IPS-NIHi7 (cell line): ENCODE results near the gene DFFB.
"Not testable (repeated sequence)": the region's sequence is repeated elsewhere in the genome, so short reads cannot be mapped to it uniquely, and the experiment has no call there.

Experiments used
- DNase-seq: peaks from one replicate; pipeline ENCODE4 v3.0.0; 2012; ENCODE audit warnings: mixed read lengths; ENCODE audit errors: extremely low spot score

Gene DFFB

DNA sequence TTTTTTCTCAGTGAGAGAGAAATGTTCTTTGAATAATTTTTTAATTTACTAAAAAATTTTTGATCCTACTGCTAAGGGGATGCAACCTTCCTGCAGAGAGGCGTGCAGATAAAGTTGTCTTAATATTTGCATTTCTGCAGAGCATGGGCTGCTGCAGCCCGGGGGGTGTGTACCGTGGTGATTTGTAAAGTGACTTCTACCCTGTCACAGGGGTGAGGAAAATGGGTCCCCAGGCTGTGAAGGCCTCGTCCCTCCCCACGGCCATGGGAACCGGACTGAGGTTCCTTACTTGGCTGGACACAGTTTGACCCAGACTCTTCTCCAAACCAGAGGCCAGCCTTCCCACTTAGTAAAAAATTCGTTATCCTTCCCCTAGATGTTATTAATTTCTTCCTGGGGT lies 52.3 kb downstream of the DFFB start:
- no peak for DNase-seq

DNA sequence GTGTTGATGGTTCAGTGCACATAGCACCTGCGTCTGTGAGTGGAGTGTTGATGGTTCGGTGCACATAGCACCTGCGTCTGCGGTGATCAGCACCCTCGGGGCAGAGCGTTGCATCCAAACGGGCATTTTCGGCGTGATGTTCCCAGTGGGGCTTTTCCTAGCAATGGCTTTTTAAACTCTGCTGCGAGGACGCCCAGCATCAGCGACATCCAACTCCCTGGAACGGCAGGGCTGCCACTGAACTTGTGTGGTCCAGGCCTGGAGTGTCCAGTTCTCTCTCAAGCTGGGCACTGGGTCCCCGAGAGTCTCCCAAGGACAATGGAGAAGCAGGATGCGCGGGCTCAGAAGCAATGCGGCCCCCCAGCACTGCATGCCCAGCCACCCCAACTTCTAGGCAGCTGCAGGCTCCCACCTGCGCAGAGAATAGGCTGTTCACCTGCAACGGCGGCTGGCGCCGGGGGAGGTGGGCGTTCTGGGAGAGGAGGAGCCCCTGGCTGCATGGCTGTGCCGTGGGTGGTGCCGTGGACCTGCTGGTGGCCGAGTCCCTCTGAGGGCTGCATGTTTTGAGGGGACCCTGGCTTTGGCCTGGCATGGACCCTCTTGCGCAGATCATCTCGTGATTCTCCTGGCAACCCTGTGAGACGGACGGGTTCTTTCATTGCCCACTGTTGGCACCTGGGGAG lies 52.9 kb downstream of the DFFB start:
- DNase-seq = no peak

DNA sequence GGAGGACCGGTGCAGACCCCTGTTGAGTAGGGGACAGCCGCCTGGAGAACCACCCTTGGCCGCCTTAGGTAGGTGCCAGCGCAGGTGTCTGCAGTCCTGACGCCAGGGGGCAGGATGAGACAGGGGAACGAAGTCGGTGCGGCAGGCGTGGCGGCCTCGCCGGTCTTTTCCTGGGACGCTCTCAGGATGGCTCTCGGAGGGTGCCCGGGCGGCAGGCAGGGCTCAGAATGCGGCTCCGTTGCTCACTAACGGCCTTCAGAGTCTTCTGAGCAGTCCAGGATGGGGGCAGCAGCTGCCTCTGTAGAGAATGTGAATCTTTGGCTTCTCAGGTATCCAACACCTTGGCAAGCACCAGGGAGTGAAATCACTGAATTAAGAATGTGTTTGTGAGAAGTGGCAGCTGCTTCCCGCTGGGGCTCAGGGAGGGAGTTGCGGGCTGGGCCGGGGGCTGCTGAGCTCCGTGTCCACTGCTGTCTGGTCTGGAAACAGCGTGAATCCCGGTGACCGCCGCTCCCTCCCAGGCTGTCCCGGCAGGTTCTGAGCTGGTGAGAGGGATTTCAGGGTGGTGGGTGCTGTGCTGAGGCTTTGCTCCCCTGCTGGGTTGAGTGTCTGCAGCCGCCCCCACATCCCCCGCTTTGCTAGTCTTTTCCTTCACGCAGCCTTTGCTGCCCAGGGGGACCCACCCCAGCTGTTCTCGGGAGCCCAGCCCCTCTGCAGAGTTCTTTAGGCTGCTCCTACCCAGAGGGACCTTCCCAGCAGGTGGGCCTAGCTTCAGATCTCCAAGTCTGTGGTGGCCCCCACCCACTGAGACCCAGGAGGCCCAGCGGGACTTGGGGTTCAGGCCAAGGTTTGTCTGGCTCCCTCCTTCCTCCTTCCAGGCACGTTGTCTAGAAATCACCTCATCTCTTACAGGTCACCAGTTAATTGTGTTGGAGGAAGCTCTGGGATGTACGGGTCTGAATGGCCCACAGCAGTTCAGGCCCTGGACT lies 53.9 kb downstream of the DFFB start:
- peak; percentile 92 for DNase-seq

DNA sequence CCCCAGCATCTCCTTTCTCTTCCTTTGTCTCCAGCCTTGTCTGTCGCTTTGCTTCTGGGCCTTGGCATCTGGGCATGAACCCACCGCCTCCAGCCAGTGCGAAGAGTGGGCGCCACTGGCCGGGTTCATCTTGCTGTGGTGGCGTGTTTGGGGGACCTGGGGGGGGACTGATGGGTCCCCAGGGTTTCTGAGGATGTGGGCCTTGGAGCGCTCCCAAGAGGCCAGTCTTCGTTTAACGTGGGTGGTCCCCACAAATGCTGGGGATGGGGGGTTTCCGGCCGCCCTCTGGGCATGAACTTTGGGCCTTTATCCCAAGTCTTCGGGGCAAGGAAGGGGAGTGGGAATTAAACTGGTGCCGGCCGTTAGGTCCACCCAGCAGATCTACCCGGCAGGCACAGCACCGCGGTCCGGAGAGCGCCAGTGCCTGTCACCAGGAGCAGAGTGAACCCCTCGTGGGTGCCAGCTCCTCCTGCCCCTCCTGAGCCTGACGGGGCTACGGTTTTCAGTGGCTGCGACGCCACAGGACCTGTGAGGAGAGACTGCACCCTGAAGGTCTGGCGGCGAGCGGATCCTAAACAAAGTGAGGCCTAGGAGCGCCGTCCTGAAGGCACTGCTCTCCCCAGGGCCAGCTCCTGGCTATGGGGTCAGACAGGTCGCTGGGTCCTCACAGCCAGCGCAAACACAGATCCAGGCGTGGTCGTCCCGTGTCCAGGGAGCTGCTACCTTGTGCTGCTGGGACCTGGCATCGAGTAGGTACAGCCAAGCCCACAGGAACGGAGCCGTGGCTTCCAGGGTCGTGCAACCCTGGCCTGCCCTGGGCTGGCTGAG lies 54.9 kb downstream of the DFFB start:
- DNase-seq = no peak

DNA sequence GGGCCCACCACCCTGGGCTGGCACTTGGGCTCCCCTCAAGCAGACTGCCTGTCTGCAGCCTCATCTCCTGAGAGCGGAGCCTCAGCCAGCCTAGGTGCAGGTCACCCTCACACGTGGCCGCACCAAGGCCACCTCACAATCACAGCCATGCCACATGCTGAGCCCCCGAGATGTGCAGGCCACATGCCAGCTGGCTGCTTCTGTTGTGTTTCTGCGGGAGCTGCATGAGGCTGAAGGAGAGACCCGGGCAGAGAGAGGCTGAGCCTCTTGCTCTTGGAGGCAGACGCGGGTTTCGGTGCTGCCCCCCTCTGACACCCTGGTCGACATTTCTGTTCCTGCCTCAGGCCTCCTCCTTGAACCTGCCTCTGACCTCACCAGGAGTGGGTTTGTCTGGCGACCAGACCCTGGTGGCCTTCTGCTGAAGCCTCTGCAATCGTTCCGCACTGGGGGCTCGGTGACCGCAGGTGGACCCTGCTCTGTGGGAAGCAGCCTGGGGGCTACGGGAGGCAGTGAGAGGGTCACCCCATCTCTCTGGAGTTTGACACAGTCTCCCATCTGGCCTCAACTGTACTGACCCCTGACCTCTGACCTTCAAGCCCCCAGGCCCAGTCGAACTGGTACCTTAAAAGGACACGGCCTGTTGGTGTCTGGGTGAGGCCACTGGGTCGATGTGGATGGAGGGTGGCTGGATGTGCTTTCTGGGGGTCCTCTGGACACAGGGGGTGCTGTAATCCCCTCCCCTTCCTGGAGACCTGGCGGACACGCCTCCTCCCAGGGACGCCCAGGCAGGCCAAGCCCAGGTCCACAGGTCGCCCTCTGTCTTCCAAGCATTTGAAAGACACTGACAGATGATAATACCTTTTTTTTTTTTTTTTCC lies 55.8 kb downstream of the DFFB start:
- DNase-seq = no peak

DNA sequence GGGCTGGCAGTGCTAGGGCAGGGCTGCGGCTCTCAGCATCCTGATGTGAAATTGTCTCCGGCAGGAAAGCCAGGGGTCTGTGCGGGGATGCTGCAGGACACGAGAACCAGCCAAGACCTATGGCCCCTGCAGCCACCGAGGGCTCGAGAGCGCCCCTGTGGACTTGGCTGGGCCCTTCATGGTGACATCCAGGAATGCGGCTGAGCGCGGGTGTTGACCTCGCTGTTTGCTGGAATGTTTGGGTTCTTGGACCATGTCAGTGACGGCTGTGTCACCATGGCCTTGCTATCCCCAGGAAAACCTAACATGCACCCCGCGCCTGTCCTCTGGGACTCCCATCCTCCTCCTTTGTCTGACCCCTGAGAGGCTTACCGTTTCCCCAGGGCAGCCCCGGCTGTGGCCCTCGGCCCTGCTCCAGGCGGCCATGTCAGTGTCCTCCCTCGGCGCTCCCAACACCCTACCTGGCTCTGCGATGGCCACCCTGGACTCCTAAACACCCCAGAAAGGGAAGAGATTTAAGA lies 57.1 kb downstream of the DFFB start:
- no peak for DNase-seq

DNA sequence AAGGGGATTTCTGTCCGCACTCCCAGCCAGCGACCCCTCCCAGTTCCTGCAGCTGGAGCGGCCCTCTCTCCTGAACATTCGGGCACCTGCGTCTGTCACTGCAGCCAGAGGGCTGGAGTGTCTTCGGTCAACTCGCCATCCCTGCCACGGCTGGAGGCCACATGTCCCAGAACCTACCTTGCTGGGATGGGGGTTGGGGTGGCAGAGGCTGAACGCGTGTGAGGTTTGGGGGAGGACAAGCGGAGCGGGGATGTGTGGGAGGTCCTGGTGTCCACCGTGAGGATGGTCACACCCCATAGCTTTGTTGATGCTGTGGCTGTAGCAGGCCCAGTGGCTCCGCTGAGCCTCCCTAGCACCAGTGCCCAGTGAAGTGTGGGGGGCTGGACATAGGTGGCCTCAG lies 57.6 kb downstream of the DFFB start:
- no peak for DNase-seq

DNA sequence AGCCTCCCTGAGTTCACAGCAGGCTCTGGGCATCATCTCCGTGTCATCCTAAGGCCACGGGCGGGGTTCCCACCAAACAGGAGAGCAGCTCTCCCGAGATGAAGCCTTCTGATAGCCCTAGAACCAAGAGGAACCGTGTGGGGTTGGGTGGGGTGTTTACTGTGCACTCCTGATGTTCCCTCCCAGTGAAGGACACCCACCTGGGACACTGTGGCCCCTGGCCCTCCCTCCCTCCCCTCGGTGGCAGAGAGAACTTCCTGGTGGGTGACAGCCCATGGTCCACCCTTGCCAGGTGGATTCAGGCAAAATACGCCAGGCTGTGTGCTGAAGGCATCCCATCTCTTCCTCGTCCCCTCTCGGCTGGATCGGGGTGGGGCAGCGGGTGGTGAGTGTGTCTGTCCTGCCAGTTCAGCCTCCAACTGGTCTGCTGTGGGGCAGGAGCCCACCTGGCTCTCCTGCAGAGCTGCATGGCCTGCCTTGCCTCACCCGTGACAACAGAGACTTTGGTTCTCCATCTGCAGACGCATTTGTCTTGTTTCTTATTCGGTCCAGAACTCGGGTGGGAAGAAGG lies 58.4 kb downstream of the DFFB start:
- DNase-seq = no peak

DNA sequence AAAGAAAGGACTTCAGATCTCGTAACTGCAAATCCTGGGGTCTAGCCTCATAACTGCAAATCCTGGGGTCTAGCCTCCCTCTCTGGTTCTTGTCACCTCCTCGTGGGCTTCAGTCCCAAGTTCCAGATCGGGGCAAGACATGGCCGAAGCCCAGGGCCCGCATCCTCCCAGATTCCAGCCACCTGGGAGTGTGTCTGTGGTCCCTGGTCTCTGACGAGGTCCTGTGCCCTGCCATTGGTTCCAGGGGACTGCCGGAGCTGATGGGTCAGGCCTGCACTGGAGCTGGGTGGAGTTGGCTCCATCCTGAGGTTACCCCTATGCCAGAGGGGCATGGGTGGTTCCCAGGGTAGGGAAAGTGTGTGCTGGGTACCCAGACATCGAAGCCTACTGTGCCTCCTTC lies 60.5 kb downstream of the DFFB start:
- no peak for DNase-seq

DNA sequence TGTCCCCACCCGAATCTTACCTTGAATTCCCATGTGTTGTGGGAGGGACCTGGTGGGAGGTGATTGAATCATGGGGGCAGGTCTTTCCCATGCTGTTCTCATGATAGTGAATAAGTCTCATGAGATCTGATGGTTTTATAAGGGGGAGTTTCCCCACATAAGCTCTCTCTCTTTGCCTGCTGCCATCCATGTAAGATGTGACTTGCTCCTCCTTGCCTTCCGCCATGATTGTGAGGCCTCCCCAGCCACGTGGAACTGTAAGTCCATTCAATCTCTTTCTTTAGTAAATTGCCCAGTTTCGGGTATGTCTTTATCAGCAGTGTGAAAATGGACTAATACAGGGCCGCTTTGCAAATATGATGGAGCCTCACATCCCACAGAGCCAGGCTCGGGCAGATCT lies 61.1 kb downstream of the DFFB start:
- not testable (repeated sequence) for DNase-seq

DNA sequence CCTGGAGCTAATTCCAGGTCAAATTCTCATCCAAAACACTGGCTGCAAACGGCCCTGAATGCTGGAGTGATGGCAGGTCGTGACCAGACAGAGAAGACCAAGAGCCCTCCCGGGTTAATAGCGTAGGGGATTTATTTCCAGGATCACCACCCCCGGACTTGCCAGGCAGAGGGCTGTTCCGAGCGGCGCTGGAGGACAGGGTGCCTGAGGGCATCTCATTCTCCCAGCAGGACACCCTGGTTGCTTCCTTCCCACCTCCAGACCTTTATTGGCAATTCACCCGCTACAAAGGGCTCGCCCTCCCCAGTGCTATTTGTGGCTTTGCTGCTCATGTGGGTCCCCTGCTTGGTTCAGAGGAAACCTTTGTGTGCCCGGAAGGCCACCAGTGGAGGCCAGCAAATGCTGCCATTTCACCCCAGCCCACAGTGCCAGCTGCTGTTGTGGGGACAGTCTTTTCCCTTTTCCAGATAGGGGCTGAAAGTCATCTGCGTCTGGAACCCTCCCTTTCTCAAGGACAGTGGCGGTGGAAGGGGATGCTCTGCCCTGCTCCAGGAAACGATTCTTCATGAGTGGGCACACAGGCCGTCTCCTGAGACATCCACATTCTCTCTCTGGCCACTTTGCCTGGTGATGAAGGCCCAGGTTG lies 61.8 kb downstream of the DFFB start:
- no peak for DNase-seq

DNA sequence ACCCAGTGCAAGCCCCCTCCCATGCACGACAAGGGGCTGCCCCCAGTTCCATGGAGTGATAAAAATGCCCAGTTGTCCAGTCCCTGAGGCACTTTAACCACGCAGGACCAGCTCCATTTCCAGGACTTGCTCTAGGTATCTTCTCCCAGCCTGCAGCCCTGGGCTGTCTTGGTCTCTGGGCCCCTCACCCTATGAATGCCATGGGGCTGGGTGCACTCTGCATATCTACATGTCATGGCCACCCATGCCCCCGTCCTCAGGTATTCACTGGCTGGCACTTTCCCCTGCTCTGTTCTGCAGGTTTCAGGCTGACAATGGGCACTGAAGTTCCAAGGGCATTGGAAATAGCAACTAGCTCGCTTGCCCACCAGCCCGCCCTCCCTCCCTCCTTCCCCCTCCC lies 62.4 kb downstream of the DFFB start:
- no peak for DNase-seq

DNA sequence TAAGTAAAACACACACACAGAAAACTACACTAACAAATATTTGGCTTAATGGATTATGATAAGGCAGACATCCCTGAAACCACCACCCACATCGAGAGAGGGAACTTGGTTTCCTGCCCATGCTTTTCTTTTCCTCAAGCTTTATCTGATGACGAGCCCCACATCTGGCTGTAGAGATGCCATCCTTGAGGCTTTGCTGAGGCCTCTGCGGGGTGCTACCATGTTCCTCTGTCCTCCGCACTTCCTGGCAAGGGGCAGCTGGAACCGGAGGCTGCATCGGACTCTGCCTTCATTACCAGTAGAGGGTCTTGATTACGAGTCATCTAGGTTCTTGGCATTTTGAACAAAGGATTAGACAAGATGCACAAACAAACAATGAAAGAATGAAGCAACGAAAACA lies 64.5 kb downstream of the DFFB start:
- no peak for DNase-seq

DNA sequence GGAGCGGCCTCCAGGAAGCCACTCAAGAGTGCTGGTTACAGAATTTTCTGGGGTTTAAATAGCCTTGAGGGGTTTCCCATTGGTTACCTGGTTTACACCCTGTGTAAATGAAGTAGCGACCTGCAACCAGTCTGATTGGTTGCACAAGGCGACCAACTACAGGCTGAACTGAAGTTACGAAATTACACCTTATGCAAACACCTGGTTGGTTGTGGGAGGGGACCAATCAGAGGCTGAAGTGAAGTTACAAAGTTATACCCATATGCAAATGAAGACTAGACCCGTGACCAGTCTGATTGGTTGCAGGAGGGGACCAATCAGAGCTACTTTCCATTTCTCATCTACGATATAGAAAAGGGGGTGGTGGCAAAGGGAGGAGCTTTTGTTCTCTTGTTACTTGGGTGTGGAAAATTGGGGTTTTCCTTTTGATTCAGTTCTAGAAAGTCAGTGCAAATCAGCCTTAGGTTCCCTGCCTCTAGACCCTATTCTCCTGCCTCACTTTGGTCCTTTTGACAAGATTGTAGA lies 65.0 kb downstream of the DFFB start:
- no peak for DNase-seq

DNA sequence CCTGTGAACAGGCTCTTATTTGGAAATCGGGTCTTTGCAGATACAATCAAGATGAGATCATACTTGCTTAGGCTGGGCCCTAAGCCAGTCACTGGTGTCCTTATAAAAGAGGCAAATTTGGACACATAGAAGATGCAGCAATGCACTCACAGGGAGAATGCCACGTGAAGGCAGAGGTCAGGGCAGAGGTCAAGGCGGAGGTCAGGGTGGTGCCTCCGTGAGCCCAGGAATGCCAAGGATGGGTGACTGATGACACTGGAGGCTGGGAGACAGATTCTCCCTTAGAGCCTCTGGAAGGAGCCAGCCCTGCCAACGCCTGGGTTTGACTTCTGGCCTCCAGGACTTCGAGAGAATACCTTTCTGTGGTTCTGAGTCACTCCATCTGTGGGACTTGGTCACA lies 65.6 kb downstream of the DFFB start:
- no peak for DNase-seq

DNA sequence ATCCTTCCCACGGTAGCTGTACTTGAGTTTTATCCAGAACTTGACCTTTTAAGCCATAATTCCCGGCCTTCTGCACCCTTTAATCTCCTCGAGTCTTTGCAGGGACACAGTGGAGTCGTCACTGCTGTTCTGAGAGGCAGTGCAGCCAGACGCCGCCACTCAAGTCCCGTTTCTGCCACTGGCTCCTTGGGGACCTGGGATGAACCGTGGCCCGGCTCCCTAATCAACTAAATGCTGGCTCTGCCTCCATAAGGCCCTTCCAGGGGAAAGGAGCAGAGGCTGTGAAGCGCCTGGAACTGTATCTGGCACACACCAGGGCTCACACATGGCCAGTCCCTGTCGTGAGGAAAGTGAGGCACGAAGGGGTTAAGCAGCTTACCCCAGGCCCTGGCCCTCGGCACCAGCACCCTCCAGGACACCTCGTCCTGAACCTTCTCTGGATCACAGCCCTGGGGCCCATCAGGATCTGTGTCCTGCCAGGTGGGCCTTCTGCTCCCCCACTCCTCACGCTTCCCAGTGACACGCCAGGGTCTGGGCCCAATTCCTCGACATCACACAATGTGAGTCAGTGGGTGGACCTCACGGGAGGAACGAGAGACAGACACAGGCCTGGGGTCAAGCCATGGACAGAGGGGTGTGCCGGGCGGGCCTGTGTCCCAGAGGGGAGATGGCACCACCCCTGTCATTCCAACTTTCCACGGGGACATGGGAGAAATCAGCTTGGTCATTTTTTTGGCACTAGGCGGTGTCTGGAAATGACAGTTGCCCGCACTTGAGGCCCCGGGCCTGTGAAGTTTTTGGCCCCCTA lies 66.3 kb downstream of the DFFB start:
- DNase-seq = no peak

DNA sequence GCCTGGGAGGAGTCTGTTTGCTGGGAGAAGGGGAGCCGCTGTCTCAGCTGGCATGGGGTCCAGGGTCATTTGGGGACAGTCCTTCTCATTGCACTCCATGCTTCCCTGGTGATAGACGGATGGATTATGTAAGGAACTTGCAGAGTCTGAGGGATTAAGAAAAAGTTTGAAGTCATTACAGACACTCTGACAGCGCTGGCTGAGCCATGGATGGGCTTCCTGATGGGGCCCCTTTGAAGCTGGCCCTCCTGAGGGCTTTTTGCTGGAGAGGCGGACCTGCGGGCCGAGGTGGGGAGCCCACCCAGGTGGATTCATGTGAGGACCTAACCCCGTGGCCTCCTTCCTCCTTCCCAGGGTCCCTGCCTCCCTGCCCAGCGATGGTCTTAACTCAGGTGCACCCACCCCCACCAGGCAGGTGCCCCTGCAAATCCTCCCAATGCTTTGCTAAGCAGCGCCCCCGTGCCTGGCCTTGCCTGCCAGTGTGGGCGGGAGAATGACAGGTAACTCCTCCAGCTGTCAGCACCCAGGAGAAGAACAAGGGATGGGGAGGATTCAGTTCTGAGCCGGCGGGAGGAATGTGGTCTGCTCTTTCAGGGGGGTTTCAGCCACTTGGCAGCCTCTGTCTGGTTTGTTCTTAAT lies 67.0 kb downstream of the DFFB start:
- DNase-seq = no peak

DNA sequence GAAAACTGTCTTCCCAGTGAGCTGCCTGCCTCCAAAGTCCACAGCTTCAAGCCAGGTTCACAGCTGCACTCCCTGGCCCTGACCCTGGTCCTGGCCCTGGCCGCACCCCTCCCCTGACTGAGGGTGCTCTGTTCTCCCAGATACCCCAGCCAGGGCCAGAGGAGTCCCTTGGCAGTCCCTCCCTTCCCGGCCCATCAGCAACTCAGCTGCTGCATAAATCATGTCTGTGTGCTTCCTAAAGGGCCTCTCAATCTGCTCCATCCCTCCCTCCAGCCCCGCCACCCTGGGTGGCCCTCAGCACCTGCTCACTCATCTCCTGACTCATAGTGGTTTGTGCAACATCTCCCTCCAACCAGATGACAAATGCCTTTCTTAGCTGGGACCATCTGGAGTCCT lies 67.5 kb downstream of the DFFB start:
- DNase-seq = no peak

DNA sequence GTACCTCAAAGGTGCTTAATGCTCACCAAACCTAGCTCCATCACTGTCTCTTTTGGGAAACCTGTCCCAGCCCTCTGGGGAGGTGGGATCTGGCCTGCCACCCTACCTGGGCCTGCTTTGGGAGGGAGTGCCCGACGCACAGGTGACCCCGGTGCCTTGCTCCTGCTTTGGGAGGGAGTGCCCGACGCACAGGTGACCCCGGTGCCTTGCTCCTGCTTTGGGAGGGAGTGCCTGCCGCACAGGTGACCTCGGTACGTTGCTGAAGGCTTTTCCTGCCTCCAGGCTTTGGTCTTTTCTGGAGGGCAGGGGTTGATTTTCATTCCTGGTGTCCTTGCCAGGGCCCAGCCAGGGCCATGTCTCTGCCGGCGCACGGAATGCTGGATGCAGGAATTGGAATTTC lies 68.0 kb downstream of the DFFB start:
- DNase-seq = no peak
